ENCODE results near the gene APOBEC3F.
"Not testable (repeated sequence)": the region's sequence is repeated elsewhere in the genome, so short reads cannot be mapped to it uniquely, and the experiment has no call there.

- TF ChIP-seq CTCF (IDR thresholded peaks at IDR 0.05; ENCODE audit: insufficient read depth, low read length, poor library complexity, severe bottlenecking); EZH2phosphoT487 (conservative IDR thresholded peaks at IDR 0.05; ENCODE audit: low read length): not testable (repeated sequence)
Measured at GRCh38 chr22:39072581-39072981, 31.9 kb downstream of the APOBEC3F start.
